BLaER1 treated with 17β-estradiol and CSF1 and Interleukin-3, amounts not matched to agents 10 nM and 100 nM (cell line): Measurements from ENCODE around the gene LPCAT2.

Experiments
- H3K27ac ChIP-seq, 11 experiments: shearing (Covaris generic); formaldehyde crosslinking; 2 replicates each; pipeline ENCODE4 v1.8.1; 2022
- H3K27me3 ChIP-seq, 11 experiments: shearing (Covaris generic); formaldehyde crosslinking; 2 replicates each; pipeline ENCODE4 v1.8.1; 2022
- H3K36me3 ChIP-seq, 11 experiments: shearing (Covaris generic); formaldehyde crosslinking; 2 replicates each; pipeline ENCODE4 v1.8.1; 2022
- H3K4me1 ChIP-seq, 10 experiments: shearing (Covaris generic); formaldehyde crosslinking; 2 replicates each; pipeline ENCODE4 v1.8.1; 2022
- H3K4me2 ChIP-seq, 11 experiments: shearing (Covaris generic); formaldehyde crosslinking; 2 replicates each; pipeline ENCODE4 v1.8.1; 2022
- H3K4me3 ChIP-seq, 10 experiments: shearing (Covaris generic); formaldehyde crosslinking; 2 replicates each; pipeline ENCODE4 v1.8.1; 2022
- H3K9ac ChIP-seq, 11 experiments: shearing (Covaris generic); formaldehyde crosslinking; 2 replicates each; pipeline ENCODE4 v1.8.1; 2022
- H3K9me3 ChIP-seq, 11 experiments: shearing (Covaris generic); formaldehyde crosslinking; replicated peaks in 1 of 11; 2 replicates each; pipeline ENCODE4 v1.8.1; 2022
- H4K20me1 ChIP-seq, 11 experiments: shearing (Covaris generic); formaldehyde crosslinking; 2 replicates each; pipeline ENCODE4 v1.8.1; 2022
- Cebpa-rat ChIP-seq, 11 experiments: shearing (Covaris generic); IDR thresholded peaks; 2 replicates each; pipeline ENCODE4 v1.8.1; 2022

The LPCAT2 gene

DNA sequence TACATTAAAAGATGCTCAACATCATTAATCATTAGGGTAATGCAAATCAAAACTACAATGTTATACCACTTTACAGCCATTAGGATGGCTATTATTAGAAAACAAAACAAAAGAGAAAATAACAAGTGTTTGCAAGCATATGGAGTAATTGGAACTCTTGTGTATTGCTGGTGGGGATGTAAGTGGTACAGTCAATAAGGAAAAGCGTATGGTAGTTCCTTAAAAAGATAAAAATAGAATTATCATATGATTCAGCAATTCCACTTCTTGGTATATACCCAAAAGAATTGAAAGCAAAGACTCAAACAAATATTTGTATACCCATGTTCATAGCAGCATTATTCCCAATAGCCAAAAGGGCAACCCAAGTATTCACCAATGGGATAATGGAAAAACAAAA, 56.2 kb downstream of the LPCAT2 start:
- Histone ChIP-seq H3K9me3 (no peaks in the 10 kb centered on the region), H3K27ac (no peak overlapping the region), H3K4me2 (peak overlapping the region in 3 of 11 experiments; percentile 36 to 58 (median 53); a peak in 4 of 22 replicates), H4K20me1 (no peaks in the 10 kb centered on the region), H3K27me3 (no peaks in the 10 kb centered on the region), H3K4me1 (peaks cover 10 to 56% (median 28%) of the 10 kb centered on the region in 10 experiments), H3K9ac (no peak overlapping the region), H3K36me3 (no peaks in the 10 kb centered on the region), H3K4me3 (no peak overlapping the region)
- no peak for TF ChIP-seq Cebpa-rat (IDR thresholded peaks at IDR 0.05)

GRCh38 chr16:55566432-55567175, 57.7 kb downstream of the LPCAT2 start, which contains the start of gene CAPNS2:
Gene CAPNS2, plus strand, starts transcription at chr16:55566684. Its CDS starts 73 bp downstream, at chr16:55566757.
- TF ChIP-seq Cebpa-rat (IDR thresholded peaks at IDR 0.05) = no peak
- Histone ChIP-seq H3K4me3 (no peak within 1 kb of the TSS), H3K27me3 (no peaks in the 10 kb centered on the region), H3K36me3 (no peaks in the 10 kb centered on the region), H3K9me3 (no peaks in the 10 kb centered on the region), H3K27ac (no peak within 1 kb of the TSS), H3K9ac (no peak within 1 kb of the TSS), H3K4me2 (peak within 1 kb of the TSS in 10 of 11 experiments; percentile 1 to 80 (median 44); a peak in 15 of 22 replicates), H3K4me1 (peaks cover 10 to 56% (median 28%) of the 10 kb centered on the region in 10 experiments), H4K20me1 (no peaks in the 10 kb centered on the region)

GRCh38 chr16:55567382-55567781, 58.5 kb downstream of the LPCAT2 start:
- no peak overlapping the region for H3K4me3 ChIP-seq
- no peak overlapping the region for H3K27ac ChIP-seq
- H3K27me3 ChIP-seq = no peaks in the 10 kb centered on the region
- H3K4me1 ChIP-seq = peaks cover 10 to 56% (median 28%) of the 10 kb centered on the region in 10 experiments
- no peaks in the 10 kb centered on the region for H3K36me3 ChIP-seq
- no peaks in the 10 kb centered on the region for H4K20me1 ChIP-seq
- H3K9me3 ChIP-seq = no peaks in the 10 kb centered on the region
- no peak overlapping the region for H3K9ac ChIP-seq
- peak overlapping the region in 10 of 11 experiments; percentile 1 to 80 (median 34); a peak in 15 of 22 replicates for H3K4me2 ChIP-seq
- TF ChIP-seq Cebpa-rat (IDR thresholded peaks at IDR 0.05) = no peak

DNA sequence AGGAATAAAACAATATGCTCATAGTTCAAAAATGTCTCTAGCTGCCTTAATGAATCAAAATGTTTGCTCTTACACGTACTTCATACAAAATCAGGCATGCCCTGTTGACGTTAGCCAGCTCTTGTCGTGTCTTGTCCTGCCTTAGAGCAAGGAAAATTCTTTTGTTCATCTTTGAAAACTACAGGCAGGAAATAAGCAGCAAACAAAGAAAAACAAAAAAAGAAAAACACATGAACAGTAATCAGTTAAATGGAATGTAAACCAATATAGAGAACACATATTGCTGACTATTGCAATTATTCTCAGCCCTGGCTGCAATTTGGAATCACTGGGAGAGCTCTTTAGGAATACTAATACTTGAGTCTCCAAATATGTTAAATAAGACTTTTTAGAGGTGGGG, 59.3 kb downstream of the LPCAT2 start:
- no peak overlapping the region for H3K9ac ChIP-seq
- TF ChIP-seq Cebpa-rat (IDR thresholded peaks at IDR 0.05) = no peak
- no peaks in the 10 kb centered on the region for H3K36me3 ChIP-seq
- H3K4me1 ChIP-seq = peaks cover 10 to 56% (median 28%) of the 10 kb centered on the region in 10 experiments
- H3K9me3 ChIP-seq = no peaks in the 10 kb centered on the region
- H3K4me3 ChIP-seq = no peak overlapping the region
- H3K27ac ChIP-seq = no peak overlapping the region
- no peaks in the 10 kb centered on the region for H3K27me3 ChIP-seq
- H3K4me2 ChIP-seq = peak overlapping the region; percentile 55 to 80 (median 62); a peak in 21 of 22 replicates
- no peaks in the 10 kb centered on the region for H4K20me1 ChIP-seq

GRCh38 chr16:55569025-55569424, 60.2 kb downstream of the LPCAT2 start:
- Histone ChIP-seq H3K36me3 (no peaks in the 10 kb centered on the region), H3K27ac (no peak overlapping the region), H3K4me1 (peaks cover 10 to 54% (median 28%) of the 10 kb centered on the region in 10 experiments), H4K20me1 (no peaks in the 10 kb centered on the region), H3K9ac (no peak overlapping the region), H3K4me3 (no peak overlapping the region), H3K4me2 (peak overlapping the region; percentile 55 to 80 (median 62)), H3K27me3 (no peaks in the 10 kb centered on the region), H3K9me3 (no peaks in the 10 kb centered on the region)
- no peak for TF ChIP-seq Cebpa-rat (IDR thresholded peaks at IDR 0.05)

- H3K4me2 ChIP-seq = no peak overlapping the region
- H3K4me1 ChIP-seq = peaks cover 18 to 56% (median 34%) of the 10 kb centered on the region in 10 experiments
- H3K9ac ChIP-seq = no peak overlapping the region
- no peaks in the 10 kb centered on the region for H3K36me3 ChIP-seq
- no peaks in the 10 kb centered on the region for H4K20me1 ChIP-seq
- no peaks in the 10 kb centered on the region for H3K9me3 ChIP-seq
- H3K27me3 ChIP-seq = no peaks in the 10 kb centered on the region
- no peak overlapping the region for H3K4me3 ChIP-seq
- no peak overlapping the region for H3K27ac ChIP-seq
- TF ChIP-seq Cebpa-rat (IDR thresholded peaks at IDR 0.05) = no peak
Measured at GRCh38 chr16:55570159-55570558, 61.3 kb downstream of the LPCAT2 start.

DNA sequence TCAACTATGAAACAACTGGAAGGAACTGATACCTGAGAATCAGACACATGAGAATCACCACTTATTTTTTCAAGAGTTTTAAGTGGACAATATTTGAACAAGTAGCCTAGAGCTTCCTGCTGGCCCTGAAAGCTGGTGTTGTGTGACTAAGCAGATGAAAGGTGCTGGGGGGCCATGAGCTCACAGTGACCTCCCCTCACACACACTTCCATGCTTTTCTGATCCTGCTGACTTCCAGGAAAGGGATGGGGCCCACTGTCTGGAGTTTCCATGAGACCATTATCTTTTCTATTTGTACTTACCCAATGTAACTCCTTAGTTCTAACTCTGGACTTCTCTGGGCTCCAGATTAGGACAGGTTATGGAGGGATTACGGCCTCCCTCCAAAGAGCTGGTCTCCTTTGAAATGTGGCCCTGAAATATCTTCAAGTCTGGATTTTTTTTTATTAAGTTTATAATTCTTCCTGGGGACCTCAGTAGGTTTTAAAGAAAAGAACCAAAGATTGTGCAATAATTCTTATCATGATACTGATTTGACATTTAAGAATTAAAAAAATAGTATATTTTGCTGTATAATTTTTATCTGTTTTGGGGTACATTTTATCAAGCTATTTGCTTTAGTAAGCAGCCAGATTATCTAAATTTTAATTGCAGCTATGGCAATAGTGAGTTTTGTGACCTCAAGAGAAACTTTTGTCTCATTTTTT, 62.5 kb downstream of the LPCAT2 start:
- TF ChIP-seq Cebpa-rat (IDR thresholded peaks at IDR 0.05) = peak in 3 of 11 experiments; percentile 17 to 48 (median 44); a peak in 1 of 22 replicates
- no peak overlapping the region for H3K4me3 ChIP-seq
- H4K20me1 ChIP-seq = no peaks in the 10 kb centered on the region
- no peaks in the 10 kb centered on the region for H3K36me3 ChIP-seq
- no peak overlapping the region for H3K27ac ChIP-seq
- no peaks in the 10 kb centered on the region for H3K9me3 ChIP-seq
- peaks cover 22 to 51% (median 38%) of the 10 kb centered on the region in 10 experiments for H3K4me1 ChIP-seq
- no peaks in the 10 kb centered on the region for H3K27me3 ChIP-seq
- no peak overlapping the region for H3K4me2 ChIP-seq
- H3K9ac ChIP-seq = no peak overlapping the region

- no peaks in the 10 kb centered on the region for H4K20me1 ChIP-seq
- peaks cover 22 to 46% (median 29%) of the 10 kb centered on the region in 10 experiments for H3K4me1 ChIP-seq
- H3K9ac ChIP-seq = no peak overlapping the region
- H3K4me3 ChIP-seq = no peak overlapping the region
- no peak overlapping the region for H3K4me2 ChIP-seq
- no peak overlapping the region for H3K27ac ChIP-seq
- H3K36me3 ChIP-seq = no peaks in the 10 kb centered on the region
- TF ChIP-seq Cebpa-rat (IDR thresholded peaks at IDR 0.05) = no peak
- H3K27me3 ChIP-seq = no peaks in the 10 kb centered on the region
- H3K9me3 ChIP-seq = no peaks in the 10 kb centered on the region
Measured at GRCh38 chr16:55572439-55572838, 63.6 kb downstream of the LPCAT2 start.

- Histone ChIP-seq H3K9me3 (no peaks in the 10 kb centered on the region), H3K27me3 (no peaks in the 10 kb centered on the region), H3K9ac (no peak overlapping the region), H3K27ac (no peak overlapping the region), H4K20me1 (no peaks in the 10 kb centered on the region), H3K4me2 (peak overlapping the region; percentile 15 to 62 (median 44); a peak in 19 of 22 replicates), H3K36me3 (peaks cover 0 to 14% (median 0%) of the 10 kb centered on the region in 11 experiments; a peak in 3 of 22 replicates), H3K4me3 (no peak overlapping the region), H3K4me1 (peaks cover 9 to 38% (median 12%) of the 10 kb centered on the region in 10 experiments; a peak in 17 of 20 replicates)
- no peak for TF ChIP-seq Cebpa-rat (IDR thresholded peaks at IDR 0.05)
Measured at GRCh38 chr16:55574811-55575210, 65.9 kb downstream of the LPCAT2 start.
